H1 (cell line): ENCODE results near the gene LRRC43.

Source experiments
- CTCF ChIP-seq, 3 experiments: IDR thresholded peaks; 1 replicate in 2 of 3; 2 replicates in 1 of 3; pipeline versions ENCODE4 v1.5.1 to v1.6.1; 2011; ENCODE audit warnings: low read length in 3 of 3, mild to moderate bottlenecking in 3 of 3, inconsistent platforms in 2 of 3, low read depth in 1 of 3, moderate library complexity in 1 of 3; ENCODE audit not compliant: insufficient read depth in 1 of 3; ENCODE audit errors: control extremely low read depth in 1 of 3
- MAFK ChIP-seq: IDR thresholded peaks from 2 replicates; pipeline ENCODE4 v1.6.1; 2012; ENCODE audit warnings: low read depth, mild to moderate bottlenecking, improper control_type of control experiment, low read length
- POLR2AphosphoS5 ChIP-seq: IDR thresholded peaks from 2 replicates; pipeline ENCODE4 v1.6.1; 2011; ENCODE audit warnings: low read depth, low read length
- SP1 ChIP-seq: IDR thresholded peaks from 2 replicates; pipeline ENCODE4 v1.6.1; 2011; ENCODE audit warnings: low read depth, low read length
- TAF1 ChIP-seq: IDR thresholded peaks from 2 replicates; pipeline ENCODE4 v1.6.1; 2011; ENCODE audit warnings: mild to moderate bottlenecking, low read depth, low read length

DNA sequence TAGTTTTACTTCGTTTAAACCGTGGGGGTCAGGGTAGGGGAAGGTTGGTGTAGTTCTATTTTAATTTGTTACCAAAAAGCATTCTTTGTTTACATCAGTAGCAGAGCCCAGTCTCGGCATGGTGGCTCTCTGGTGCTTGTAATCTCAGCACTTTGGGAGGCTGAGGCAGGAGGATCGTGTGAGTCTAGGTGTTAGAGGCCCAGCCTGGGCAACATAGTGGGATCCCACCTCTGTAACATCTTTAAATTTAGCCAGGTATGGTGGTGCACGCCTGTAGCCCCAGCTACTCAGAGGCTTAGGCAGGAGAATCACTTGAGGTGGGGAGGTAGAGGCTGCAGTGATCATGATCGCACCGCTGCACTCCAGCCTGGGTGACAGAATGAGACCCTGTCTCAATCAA lies 2.2 kb downstream of the LRRC43 start:
- TF ChIP-seq MAFK (no peak), TAF1 (no peak), CTCF (IDR thresholded peaks at IDR 0.05; ENCODE audit: control extremely low read depth in 1 of 3, insufficient read depth in 1 of 3, low read depth in 1 of 3, low read length in 3 of 3) (no peak), SP1 (no peak), POLR2AphosphoS5 (no peak)
